HL-60 (cell line): Measurements from ENCODE around the gene SOBP.

ENCODE experiments used
- DNase-seq, 2 experiments: peaks; one replicate each; pipeline ENCODE4 v3.0.0-alpha.2; 2010 to 2020; ENCODE audit warnings: low read depth in 1 of 2, low spot score in 1 of 2
- H3K27ac ChIP-seq: fragments of 250-450 bp; sonication (Bioruptor Pico); replicated peaks from 2 replicates; pipeline ENCODE4 v1.5.1; 2020; ENCODE audit warnings: mild to moderate bottlenecking, moderate library complexity
- H3K27me3 ChIP-seq: fragments of 250-450 bp; sonication (Bioruptor Pico); 2 replicates; pipeline ENCODE4 v1.5.1; 2021; ENCODE audit warnings: mild to moderate bottlenecking, moderate library complexity; ENCODE audit not compliant: insufficient read depth, poor library complexity, severe bottlenecking
- H3K4me3 ChIP-seq: replicated peaks from 2 replicates; pipeline ENCODE4 v1.5.1; 2011; ENCODE audit warnings: mild to moderate bottlenecking, control low read depth, low read length; ENCODE audit not compliant: insufficient read depth
- CTCF ChIP-seq: IDR thresholded peaks from one replicate; pipeline ENCODE4 v1.5.1; 2011; ENCODE audit warnings: low read length, control low read depth, inconsistent platforms; ENCODE audit not compliant: insufficient read depth
- GABPA ChIP-seq: IDR thresholded peaks from 2 replicates; pipeline ENCODE4 v1.6.1; 2012; ENCODE audit warnings: low read depth
- POLR2AphosphoS5 ChIP-seq: IDR thresholded peaks from 2 replicates; pipeline ENCODE4 v1.6.1; 2012; ENCODE audit warnings: low read depth
- REST ChIP-seq: IDR thresholded peaks from 2 replicates; pipeline ENCODE4 v1.6.1; 2012; ENCODE audit warnings: low read depth; ENCODE audit not compliant: insufficient replicate concordance
- SPI1 ChIP-seq: IDR thresholded peaks from 2 replicates; pipeline ENCODE4 v1.6.1; 2012; ENCODE audit warnings: low read depth, mild to moderate bottlenecking, borderline replicate concordance

Gene SOBP

GRCh38 chr6:107540465-107540857 is 50.5 kb downstream of the SOBP start:
- H3K4me3 ChIP-seq: no peak overlapping the region
- no peak overlapping the region for H3K27ac ChIP-seq
- no peak for DNase-seq
- TF ChIP-seq SPI1 (no peak), CTCF (no peak), REST (no peak), POLR2AphosphoS5 (no peak), GABPA (no peak)
- H3K27me3 ChIP-seq: peaks cover 4% of the 10 kb centered on the region

GRCh38 chr6:107542192-107542668 is 52.3 kb downstream of the SOBP start:
- Histone ChIP-seq H3K27ac (no peak overlapping the region), H3K27me3 (peaks cover 4% of the 10 kb centered on the region), H3K4me3 (no peak overlapping the region)
- DNase-seq: no peak
- TF ChIP-seq POLR2AphosphoS5: no peak
- no peak for TF ChIP-seq GABPA
- TF ChIP-seq CTCF: no peak
- no peak for TF ChIP-seq REST
- no peak for TF ChIP-seq SPI1

- H3K27me3 ChIP-seq: peaks cover 4% of the 10 kb centered on the region
- TF ChIP-seq REST (no peak), SPI1 (no peak), GABPA (no peak), CTCF (no peak), POLR2AphosphoS5 (no peak)
- no peak overlapping the region for H3K27ac ChIP-seq
- no peak overlapping the region for H3K4me3 ChIP-seq
- no peak for DNase-seq
Observed at GRCh38 chr6:107543088-107543487, 53.2 kb downstream of the SOBP start.
